ENCODE data around the gene FNIP1. TPM values are rescaled to one million over a fixed set of nuclear protein-coding genes. Genes with fewer than 3 reads are reported as not detected.

FNIP1 gene
- total and polyA plus RNA-seq, 12 donors = 2.8 to 41.7 (median 32.7) TPM

DNA sequence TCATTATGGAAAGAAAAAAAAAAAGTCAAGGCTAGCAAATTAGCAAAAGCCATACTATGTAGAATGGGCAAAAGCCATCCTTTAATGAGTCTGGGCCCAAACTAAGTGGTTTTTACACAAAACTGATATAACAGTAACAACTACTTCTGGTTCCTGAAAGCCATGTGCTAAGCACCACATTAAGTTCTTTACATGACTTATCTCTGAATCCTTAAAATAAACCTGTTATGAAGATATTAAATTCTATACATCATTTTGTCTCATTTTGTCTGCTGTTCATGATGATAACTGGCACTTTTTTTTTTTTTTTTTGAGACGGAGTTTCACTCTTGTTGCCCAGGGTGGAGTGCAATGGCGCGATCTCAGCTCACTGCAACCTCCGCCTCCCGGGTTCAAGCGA lies 5.0 kb downstream of the FNIP1 start:
- Histone ChIP-seq H3K36me3 (peaks cover 0 to 4% (median 0%) of the 10 kb centered on the region in 9 donors), H3K27ac (no peak overlapping the region), H3K4me1 (peaks cover 0 to 82% (median 55%) of the 10 kb centered on the region in 9 donors), H3K9me3 (no peaks in the 10 kb centered on the region), H3K27me3 (no peaks in the 10 kb centered on the region), H3K4me3 (no peak overlapping the region)
- DNase-seq = no peak
- TF ChIP-seq, protein P1, sequence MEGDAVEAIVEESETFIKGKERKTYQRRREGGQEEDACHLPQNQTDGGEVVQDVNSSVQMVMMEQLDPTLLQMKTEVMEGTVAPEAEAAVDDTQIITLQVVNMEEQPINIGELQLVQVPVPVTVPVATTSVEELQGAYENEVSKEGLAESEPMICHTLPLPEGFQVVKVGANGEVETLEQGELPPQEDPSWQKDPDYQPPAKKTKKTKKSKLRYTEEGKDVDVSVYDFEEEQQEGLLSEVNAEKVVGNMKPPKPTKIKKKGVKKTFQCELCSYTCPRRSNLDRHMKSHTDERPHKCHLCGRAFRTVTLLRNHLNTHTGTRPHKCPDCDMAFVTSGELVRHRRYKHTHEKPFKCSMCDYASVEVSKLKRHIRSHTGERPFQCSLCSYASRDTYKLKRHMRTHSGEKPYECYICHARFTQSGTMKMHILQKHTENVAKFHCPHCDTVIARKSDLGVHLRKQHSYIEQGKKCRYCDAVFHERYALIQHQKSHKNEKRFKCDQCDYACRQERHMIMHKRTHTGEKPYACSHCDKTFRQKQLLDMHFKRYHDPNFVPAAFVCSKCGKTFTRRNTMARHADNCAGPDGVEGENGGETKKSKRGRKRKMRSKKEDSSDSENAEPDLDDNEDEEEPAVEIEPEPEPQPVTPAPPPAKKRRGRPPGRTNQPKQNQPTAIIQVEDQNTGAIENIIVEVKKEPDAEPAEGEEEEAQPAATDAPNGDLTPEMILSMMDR (IDR thresholded peaks at IDR 0.05) = no peak
- intact Hi-C loops (cut with DNase I) = loop anchor here in 4 of 10 donors (10.0 kb wide), 3 partner anchors 87 to 157 kb away; partner anchors contain the start of gene RAPGEF6 (in 2 of the 4)
- 78 to 98% methylated on average over 5 to 6 of the region's 6 CpGs for WGBS, 2 donors
- ATAC-seq = no peak

DNA sequence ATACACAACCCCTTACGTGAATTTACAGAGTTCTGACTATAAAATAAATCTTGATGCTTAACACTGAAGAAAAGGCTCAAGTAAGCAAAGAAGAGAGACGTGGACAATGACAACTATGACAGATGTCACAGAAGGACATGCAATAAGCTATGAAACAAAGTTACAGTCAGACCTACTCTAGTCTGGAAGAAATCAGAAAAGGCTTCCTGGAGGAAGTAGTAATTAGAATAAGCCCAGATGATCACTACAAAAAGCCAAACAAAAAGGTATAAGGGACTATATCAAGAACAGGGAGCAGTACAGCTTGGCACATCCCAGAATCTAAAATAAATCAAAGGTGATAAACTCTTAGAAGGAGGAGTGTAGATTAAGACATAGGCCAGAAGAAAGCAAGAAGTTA lies 6.3 kb downstream of the FNIP1 start:
- intact Hi-C loops (cut with DNase I) = loop anchor here in 4 of 10 donors (10.0 kb wide), 3 partner anchors 86 to 156 kb away; partner anchors contain the start of gene RAPGEF6 (in 2 of the 4)
- H3K4me3 ChIP-seq = no peak overlapping the region
- ATAC-seq = no peak
- WGBS, 2 donors = 81 to 84% methylated on average over 2 of the region's 2 CpGs
- peaks cover 0 to 4% (median 0%) of the 10 kb centered on the region in 9 donors for H3K36me3 ChIP-seq
- peaks cover 0 to 90% (median 60%) of the 10 kb centered on the region in 9 donors for H3K4me1 ChIP-seq
- TF ChIP-seq, protein P1 (IDR thresholded peaks at IDR 0.05) = no peak
- DNase-seq = no peak
- no peaks in the 10 kb centered on the region for H3K9me3 ChIP-seq
- H3K27ac ChIP-seq = no peak overlapping the region
- H3K27me3 ChIP-seq = no peaks in the 10 kb centered on the region

DNA sequence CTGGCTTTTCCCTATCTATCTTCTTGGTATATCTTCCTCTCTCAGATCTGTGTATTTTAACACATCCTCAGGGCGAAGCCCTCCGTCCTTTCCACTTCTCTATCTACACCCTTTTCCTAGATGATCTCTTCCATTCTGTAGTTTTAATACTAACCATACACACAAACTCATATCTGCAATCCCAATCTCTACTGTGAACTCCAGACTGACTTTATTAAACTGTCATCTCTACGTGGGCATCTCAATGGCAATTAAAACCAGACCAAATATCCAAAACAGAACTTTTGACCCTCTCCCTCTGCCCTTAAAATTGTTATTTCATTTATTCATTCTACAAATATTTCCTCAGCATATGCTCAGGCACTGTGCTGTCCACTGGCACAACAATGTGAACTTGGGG lies 7.1 kb downstream of the FNIP1 start:
- Histone ChIP-seq H3K4me1 (peaks cover 0 to 86% (median 57%) of the 10 kb centered on the region in 9 donors), H3K36me3 (peaks cover 0 to 4% (median 0%) of the 10 kb centered on the region in 9 donors), H3K4me3 (no peak overlapping the region), H3K27me3 (no peaks in the 10 kb centered on the region), H3K27ac (no peak overlapping the region), H3K9me3 (no peaks in the 10 kb centered on the region)
- ATAC-seq = no peak
- no peak for DNase-seq
- WGBS, 2 donors = 62 to 71% methylated on average over 3 of the region's 3 CpGs
- intact Hi-C loops (cut with DNase I) = loop anchor here in 4 of 10 donors (10.0 kb wide), 3 partner anchors 85 to 155 kb away; partner anchors contain the start of gene RAPGEF6 (in 2 of the 4)
- TF ChIP-seq, protein P1 (IDR thresholded peaks at IDR 0.05) = no peak

DNA sequence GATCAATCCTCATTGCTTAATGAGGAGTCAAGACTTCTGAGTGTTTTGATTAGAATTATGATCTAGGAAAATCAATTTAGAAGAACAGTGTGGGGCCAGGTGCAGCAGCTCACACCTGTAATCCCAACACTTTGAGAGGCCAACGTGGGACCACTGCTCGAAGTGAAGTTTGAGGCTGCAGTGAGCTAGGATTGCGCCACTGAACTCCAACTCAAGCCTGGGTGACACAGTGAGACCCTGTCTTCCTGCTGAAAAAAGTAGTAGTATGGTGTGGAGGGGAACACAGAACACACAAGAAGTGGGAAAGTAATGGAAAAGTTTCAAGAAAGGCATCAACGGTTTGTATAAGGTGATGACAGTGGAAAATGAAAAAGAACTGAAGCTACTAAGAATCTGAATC lies 9.1 kb downstream of the FNIP1 start:
- peak in 3 of 8 donors; percentile 35 to 37 (median 36) for ATAC-seq
- no peak for DNase-seq
- WGBS, 2 donors = 76 to 77% methylated on average over 4 of the region's 4 CpGs
- no peaks in the 10 kb centered on the region for H3K27me3 ChIP-seq
- intact Hi-C loops (cut with DNase I) = no loop called here
- H3K36me3 ChIP-seq = peaks cover 0 to 4% (median 0%) of the 10 kb centered on the region in 9 donors
- H3K27ac ChIP-seq = no peak overlapping the region
- TF ChIP-seq, protein P1 (IDR thresholded peaks at IDR 0.05) = no peak
- H3K4me1 ChIP-seq = peaks cover 0 to 84% (median 52%) of the 10 kb centered on the region in 9 donors
- H3K9me3 ChIP-seq = no peaks in the 10 kb centered on the region
- H3K4me3 ChIP-seq = no peak overlapping the region
